Stimulated activated CD4-positive, alpha-beta T cell treated with anti-CD3 and anti-CD28 coated beads, Interleukin-2, amount 100 ng/mL, for 24 hours (primary cell): Measurements from ENCODE around the gene ZBP1.

ENCODE experiments used
- DNase-seq, 2 donors: peaks; one replicate each; pipeline ENCODE4 v3.0.0-alpha.2; 2020

Gene ZBP1

DNA sequence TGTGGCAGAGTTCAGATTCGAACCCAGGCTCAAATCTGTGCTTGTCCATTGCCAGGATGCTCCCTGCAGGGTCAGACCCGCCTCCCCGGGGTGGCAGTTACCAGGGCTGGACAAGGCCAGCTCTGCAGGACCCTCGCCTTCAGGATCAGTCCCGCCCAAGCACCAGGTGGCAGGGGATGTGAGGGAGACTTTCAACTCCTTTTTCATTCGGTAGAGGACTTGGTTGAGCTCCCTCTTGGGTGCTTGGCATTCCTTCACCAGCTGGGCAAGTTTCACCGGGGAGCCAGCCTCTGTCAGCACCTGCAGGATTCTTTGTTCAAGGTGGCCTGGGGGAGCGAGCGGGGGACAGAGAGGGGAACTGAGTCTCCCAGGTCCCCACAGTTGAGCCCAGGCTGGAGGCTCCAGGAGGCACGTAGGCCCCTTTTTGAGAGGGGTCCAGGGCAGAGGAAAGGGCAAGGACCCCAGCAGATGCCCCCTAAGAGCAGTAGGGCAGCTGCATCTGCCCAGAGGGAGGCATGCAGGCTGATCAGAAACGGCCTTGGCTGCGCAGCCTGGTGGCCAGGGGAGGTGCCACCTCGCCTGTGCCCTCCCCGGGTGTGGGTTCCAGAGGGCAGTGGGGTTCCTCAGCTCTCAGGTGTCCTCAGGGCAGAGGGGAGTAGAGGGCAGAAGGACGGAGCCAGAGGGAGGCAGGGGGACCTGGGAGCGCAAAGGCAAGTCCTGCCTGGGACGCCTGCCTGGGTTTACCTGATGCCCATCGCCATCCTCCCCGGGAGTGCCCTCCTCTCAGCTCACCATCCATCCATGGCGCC, 3.9 kb downstream of the ZBP1 start:
- no peak for DNase-seq

DNA sequence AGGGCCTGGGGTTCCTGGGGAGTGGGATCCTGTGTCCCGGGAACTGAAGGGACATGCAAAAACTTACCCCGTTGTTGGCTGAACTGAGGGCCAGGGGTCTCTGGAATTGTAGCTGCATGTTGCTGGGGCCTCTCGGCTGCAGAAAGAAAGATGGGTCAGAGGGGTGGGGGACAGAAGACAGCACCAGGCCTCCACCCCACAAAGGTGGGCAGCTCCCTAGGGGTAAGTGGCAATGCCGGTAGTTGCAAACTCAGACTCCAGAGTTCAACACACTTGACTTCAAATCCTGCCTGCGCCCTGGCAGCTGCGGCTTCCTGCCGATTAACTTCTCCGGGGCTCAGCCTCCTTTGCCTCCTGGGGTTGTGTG, 4.8 kb downstream of the ZBP1 start:
- no peak for DNase-seq

DNA sequence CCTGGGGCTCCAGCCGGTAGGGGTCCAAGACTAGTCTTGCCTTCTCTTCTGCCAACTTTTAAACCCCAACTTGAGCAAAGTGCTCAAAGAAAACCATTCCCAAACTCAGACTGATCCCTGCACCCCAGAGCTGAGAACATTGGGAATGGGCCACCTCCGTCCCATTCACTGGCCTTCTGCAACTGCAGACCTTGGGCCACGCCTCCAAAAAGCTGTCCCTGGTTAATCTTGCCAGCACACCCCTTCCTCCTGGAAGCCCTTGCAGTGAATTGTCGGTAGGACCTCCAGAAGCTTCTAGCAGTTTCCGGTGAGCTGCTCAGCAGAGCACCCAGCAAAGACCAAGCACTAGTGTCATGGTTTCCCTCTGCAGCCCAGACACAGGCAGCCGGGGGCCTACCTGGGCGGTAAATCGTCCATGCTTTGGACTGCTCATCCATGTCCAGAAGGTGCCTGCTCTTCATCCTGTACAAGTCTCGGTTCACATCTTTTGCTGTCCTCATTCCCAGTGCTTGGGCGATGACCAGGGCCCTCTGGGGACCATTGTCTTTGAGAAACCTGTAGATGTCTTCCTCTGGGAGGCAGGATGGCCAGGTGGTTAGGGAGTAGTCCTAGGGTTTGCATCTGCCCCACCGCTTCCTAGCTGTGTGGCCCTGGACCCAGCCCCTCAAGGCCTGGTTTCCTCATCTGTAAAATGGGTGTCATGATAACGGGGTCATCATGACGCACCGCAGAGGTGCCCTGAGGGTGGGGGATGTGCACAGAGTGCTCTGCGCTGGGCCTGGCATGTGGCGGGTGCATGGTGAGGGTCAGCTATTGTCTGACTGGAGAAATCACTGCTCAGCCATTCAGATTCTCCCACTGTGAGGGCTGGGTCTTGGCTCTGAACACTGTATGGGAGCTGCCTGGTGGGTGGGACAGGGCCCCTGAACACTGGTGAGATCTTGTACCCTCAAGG, 5.5 kb downstream of the ZBP1 start:
- no peak for DNase-seq

DNA sequence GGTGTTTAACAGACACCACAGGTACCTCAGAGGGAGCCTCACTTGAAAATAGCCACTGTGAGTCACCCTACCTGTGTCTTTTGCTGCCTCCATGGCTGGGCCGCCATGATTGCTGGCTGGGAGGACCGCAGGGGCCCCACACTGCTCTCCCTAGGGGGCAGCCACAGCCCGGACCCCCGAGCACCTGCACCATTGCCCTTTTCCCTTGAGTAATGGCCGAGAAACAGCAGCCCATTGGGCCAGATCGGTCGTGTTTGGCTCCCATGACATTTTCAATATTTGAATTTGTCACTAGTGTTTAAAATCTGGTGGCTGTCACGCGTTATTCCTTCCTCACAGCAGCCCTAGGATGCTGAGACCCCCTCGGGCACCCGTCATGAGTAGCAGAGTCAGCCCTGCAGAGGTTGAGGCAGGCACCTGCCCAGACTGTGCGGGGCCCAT, 6.7 kb downstream of the ZBP1 start:
- no peak for DNase-seq

DNA sequence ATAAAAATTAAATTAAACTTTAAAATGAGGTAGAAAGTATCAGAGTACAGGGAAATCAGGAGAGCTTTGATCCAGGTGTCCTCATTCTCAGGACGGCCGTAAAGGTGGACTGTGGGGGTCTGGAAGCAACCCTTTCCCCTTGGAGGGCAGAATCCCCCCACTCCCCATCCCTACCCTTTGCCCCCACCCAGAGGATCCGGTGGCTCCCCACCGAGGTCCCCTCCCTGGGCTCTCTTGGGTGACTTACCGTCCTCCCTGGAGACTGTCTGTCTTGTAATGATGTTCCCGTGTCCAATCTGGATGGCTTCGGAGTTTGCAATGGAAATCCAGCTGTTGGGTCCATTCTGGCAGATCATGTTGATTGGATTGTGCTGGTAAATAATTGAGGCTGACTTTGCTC, 7.3 kb downstream of the ZBP1 start:
- DNase-seq, result no peak

DNA sequence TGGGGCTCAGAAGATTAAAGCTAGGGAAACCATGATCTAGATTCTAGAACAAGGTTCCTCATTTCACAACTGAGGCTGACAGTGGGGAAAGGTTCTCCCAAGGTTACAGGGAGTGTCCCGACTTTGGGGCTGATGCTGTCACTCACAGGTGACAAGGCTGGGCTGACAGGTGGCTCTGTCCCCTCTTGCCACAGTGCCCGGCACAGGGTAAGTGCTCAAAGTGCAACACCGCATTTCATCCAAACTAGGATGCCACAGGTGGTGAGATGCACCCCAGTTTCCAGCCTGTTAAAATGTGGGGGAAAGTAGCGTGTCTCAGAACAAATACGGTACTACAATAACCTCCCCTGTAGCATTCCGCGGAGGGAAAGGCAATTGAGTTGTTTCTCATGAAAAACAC, 7.8 kb downstream of the ZBP1 start:
- DNase-seq, result no peak

DNA sequence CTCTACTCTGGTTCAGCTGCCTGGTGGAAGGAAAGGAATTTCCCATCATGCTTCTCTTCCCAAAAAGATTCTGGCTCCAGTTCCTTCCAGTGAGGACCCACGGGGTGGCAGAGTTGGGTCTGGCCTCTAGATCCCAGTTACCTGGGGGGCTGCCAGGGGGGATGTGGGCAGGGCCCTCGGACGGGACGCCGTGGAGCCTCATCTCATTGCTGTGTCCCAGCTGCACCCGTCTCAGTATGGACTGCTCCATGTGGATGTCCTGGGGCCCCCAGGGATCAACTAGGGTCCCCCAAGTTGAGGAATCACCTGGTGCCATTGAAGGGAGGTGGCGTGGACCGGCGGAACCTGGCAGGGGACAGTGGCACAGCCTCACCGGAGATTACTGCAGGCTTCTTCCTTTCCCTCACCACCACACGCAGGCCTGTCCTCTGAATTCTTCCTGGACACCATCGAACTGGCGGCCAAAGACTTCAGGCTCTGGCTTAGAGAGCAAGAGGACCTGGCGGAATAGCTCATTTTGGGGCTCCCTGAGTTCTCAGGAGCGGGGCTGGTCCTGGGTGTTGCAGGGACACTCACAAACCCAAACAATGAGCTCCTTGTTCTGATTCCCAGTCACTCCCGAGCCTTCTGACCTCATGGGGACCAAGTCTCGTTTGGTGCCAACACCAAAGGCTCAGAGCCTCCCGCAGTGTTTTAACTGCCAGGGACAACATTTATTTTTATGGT, 8.5 kb downstream of the ZBP1 start:
- no peak for DNase-seq

DNA sequence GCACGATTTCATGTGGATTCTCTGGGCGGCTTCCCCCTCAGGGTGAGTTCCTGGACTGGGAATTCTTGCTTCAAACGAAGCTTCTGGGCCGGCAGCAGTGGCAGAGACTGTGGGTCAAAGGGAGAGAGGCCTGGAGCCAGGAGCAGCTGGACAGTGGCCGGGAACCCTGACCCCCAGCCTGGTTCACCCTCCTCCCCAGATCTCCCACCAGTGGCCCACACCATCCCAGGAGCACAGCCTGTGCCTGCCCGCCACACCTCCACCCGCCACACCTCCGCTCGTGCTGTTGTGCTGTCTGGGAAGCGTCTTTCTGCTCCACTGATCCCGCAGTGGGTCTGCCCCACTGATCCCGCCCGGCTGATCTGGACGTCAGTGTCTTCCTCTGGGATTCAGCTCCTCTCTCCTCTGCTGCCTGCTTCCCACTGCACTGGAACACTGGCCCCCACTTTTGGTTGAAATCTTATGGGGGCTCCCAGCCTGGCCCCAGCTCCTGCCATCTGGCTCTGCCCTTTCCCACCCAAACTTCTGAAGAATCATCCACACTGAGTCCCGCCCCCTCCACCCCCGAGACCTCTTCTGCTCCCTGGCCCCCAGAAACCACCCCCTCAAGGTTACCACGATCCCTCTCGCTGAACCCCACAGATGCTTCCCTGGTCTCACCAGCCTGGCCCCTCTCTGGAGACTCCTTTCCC, 9.8 kb downstream of the ZBP1 start:
- no peak for DNase-seq

DNA sequence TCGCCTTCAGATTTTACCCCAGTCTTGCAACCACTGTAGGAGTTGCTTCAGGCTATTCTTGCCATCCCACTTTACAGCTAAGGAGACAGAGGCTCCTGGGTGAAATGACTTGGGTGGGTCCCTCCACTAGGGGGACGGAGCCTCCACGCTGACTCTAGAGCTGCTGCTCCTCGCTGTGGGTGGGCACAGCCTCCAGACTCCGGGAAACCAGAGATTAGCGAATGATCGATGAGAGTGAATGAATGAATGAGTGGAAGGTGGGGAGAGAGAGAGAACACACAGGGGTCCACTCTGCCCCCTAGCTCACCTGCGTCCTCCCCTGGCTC, 10.4 kb downstream of the ZBP1 start:
- DNase-seq, result no peak

DNA sequence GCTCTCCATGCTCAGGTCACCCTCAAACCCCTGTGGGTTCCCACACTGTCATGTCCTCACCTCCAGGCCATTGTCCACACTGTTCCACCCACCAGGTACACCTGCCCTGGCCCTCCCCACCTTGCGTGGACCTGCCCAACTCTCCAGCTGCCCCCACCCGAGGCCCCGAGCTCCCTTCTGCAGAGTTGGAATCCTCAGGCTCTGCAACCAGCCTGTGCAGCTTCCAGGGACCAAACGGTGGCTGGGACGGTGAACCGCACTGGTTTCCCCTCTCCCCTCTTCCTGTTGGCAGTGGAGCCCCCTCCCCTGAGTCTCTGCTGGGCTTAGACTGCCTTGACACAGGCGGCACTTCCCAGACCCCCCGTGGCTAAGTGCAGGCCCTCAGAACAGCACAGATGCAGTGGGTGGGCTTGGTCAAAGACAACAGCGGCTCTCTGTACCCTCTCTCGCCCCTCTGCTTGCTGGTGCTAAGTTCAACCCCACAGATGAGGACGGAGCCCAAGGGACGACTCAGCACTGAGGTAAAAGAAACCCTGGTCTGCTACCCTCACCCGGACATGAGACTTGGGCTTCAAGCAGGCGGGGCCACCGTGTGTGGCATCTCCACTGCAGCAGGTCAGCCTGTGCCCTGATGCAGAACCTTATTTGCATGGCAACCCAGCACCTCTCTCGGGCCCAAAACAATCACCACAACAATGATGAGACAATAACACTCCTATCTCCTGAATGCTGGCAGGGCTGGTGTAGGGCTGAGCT, 11.0 kb downstream of the ZBP1 start:
- no peak for DNase-seq

DNA sequence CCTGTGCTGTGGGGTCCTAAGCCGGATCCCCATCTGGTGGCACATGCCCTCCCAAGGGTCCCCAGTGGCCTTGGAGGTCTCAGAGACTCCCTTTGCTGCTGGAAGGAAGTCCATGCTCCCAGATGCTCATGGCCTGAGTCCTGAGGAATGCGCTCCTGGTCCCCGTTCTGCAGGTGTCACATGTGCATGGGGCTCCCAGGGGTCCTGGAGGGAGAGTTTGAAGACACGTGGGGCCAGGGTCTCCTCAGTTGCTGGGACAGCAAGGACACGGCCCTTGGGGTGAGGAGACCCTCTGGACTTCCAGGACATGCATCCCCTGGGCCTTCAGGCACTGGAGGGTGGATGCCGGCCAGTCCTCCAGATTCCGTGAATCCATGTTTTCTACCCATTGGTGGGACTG, 11.7 kb downstream of the ZBP1 start:
- no peak for DNase-seq

DNA sequence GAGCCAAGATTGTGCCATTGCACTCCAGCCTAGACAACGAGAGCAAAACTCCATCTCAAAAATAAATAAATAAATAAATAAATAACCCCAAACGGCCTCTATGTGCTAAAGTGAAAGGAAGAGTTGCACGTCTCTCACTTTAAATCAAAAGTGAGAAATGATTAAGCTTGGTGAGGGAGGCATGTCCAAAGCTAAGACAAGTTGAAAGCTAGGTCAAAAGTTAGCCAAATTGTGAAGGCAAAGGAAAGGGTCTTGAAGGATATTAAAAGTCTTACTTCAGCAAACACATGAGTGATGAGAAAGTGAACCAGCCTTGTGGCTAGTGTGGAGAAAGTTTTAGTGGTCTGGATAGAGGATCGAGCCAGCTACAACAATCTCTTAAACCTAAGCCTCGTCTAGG, 14.3 kb downstream of the ZBP1 start:
- no peak for DNase-seq

DNA sequence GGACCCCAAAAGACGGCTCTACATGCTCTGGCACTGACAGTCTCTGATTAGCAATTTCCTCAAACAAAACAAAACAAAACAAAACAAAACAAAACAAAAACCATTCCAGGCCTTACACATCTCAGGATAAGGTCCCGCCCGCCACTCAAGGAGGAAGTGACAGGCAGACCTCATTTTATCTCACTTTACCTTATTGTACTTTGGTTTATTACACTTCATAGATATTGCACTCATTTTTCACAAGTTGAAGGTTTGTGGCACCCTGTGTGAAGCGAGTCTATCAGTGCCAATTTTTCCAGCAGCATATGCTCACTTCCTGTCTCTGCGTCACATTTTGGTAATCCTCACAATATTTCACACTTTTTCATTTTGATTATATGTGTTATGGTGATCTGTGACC, 15.2 kb downstream of the ZBP1 start:
- DNase-seq, result no peak

DNA sequence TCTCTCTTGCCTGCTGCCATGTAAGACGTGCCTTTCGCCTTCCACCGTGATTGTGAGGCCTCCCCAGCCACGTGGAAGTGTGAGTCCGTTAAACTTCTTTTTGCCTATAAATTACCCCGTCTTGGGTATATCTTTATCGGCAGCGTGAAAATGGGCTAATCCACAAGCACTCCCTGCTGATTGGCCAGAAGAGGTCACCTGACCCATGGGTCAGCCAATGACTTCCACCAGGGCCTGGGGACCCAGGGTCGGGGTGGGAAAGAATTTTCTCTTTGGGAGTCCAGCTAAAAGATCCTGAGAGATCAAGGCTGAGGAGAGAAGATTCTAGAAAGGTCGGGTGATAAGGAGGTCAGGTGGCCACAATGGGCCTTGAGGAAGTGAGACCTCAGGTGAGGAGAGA, 17.1 kb downstream of the ZBP1 start:
- DNase-seq, result no peak

DNA sequence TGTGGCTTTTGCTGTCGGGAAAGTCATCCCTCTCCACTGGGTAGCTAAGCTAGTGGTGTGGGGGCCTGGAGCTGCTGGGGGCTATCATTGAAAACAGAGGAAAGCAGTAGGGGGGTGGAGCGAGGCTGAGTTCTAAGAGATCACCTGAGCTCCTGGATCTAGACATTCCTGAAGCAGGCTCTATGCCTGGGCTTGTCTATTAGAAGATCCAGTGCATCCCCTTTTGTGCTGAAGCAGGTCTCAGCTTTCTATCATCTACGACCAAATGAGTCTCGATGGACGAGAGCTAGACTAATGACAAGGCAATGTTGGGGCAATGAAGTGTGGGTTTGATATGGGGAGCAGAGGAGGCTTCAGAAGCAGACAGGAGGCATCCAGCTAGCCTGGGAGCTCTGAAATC, 18.5 kb downstream of the ZBP1 start:
- no peak for DNase-seq

DNA sequence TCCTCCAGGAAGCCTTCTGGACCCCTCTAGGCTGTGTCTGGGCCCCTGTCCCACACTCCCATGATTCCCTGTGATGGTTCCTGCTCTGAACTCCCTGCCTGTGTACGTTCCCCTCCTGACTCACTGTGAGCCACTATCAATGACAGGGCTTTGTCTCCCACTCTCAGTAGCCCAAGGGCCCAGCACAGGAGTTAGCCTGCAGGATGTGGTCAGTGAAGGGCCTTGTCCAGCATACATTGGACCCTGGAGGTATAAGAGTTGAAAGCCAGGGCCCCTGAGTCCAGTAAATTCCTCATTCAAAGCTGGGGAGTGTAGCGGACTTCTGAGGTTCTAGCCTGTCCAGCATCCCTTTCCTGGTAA, 19.0 kb downstream of the ZBP1 start:
- no peak for DNase-seq

DNA sequence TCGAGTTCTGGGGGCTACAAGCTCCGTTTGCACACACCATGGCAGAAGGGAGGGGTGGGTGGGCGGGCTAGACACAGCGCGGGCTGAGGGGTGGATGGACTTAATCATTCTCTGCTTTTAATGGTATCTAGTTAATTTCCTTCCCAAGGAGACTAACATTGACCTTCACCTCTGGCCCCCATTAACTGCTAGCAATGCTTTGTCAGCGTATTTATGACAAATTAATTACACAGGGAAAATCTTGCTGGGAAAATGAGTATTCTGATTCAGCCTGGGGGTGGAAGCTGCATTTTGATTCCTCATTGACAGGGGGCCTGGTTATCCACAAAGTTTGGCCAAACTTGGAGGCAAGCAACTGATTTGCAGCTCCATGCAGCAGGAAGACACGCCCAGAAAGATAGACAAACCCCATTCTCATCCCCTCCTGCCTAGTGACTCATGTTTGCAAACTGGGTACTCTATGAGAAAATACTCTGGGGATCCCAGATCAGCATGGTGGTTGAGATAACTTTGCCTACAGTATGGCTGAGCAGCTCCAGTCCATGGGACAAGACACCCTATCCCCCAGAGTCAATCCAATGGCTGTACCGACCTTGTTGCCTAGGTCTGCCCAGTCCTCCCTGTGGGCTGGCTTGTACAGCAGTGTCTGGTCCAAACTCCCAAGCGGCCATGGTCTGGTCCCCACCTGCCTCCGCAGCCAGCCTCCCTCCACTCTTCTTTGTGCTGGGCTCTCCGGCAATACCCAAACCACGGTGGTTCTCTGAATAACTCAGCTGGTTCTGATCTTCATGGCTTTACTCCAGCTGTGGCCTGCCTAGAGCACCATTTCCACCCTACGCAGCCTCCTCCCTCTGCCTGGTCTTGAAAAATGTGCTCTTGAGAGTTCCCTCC, 19.7 kb downstream of the ZBP1 start:
- no peak for DNase-seq

DNA sequence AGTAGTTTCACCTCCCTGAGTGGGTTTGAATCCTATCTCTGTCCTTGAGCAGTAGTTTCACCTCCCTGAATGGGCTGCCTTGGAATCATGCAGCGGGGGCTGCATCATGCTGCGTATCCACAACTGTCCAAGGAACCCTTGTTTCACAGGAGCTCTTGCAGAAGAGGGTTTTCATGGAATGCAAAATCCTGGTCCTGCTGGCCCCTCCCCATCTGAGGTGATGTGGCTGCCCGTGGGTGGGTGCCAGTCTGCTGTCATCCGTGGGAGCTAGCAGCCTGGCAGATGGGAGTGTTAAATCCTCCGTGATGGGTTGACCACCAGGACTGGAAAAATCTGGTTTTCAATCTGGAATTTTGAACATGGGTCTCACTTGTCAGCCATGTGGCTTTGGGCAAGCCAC, 21.7 kb downstream of the ZBP1 start:
- DNase-seq, result no peak

DNA sequence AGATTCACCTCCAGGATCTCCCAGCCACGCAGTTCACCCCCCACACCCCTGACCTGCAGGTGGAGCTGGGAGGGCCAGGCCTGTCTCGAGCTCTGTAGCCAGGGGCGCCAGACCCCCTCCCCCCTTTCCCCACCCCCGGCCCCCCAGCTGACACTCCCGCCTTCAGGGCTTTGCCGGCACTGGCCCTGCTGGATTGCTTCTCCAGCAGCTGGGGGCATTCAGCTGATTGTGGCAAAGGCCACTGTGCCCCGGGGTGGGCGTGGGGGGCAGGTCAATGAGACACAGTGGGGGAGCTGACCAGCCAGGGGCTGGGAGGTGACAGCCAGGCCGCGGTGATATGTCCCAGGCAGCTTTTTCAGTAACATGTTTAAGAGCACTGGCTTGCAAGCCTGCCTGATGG, 22.2 kb downstream of the ZBP1 start:
- no peak for DNase-seq

DNA sequence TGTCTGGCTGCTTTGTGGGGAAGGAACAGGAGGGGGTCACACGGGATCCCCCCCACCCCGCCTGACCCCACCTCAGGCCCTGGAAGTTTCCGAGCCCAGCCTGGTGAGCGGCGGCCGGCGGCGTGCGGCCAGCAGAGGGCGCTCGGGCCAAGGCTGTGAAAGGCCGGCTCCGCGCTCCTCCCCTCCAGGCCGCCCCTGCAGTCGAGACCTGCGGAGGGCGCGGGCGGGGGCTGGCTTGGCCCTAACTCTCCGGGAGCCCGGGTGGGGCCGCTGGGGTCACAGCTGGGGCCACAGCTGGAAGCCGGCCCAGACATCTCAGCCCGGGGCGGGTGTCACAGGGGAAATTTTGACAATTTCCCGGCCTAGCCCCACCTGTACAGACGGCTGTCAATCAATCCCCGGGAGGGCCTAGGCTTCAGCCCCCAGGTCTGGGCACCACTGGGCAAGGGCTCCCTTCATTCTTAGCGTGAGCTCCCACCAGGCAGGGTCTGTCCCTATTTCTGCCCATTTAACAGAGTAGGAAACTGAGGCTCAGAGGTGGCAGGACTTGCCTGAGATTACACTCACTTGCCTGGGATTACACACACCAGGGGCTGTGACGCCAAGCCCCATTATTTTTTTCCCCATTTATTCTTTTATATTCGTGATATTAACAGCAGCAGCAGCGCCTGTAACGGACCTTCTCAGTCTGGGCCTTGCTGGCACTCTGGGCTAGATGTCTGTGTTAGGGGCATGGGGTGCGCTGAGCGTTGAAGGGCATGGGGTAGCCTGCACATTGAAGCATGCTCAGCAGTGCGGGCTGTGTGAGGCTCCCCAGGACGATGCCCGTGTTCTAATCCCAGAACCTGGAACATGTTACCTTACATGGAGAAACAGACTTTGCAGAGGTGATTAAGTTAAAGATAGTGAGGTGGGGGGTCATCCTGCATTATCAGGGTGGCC, 23.0 kb downstream of the ZBP1 start:
- DNase-seq, result peak; percentile 79
